ENCODE results near the gene SNAP25.

DNA sequence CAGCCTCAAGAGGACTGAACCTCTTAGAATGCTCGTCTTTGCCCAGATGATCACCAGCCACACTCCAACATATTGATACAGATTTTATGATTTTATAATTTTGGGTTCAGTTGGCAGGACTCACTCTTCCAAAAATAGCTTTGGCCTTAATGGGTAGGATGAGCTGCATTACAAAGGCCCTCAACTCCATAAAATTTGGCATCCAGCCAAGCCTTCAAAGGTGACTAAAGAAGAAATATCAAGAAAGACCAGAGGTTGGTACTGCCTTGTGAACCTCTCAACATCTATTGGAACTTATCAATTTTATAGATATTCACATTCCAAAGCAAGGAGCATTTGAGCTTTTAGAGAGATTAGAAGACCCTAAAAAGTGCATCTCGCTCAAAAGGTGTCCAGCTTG lies 48.4 kb upstream of the SNAP25 start:
- TF ChIP-seq, protein P1, sequence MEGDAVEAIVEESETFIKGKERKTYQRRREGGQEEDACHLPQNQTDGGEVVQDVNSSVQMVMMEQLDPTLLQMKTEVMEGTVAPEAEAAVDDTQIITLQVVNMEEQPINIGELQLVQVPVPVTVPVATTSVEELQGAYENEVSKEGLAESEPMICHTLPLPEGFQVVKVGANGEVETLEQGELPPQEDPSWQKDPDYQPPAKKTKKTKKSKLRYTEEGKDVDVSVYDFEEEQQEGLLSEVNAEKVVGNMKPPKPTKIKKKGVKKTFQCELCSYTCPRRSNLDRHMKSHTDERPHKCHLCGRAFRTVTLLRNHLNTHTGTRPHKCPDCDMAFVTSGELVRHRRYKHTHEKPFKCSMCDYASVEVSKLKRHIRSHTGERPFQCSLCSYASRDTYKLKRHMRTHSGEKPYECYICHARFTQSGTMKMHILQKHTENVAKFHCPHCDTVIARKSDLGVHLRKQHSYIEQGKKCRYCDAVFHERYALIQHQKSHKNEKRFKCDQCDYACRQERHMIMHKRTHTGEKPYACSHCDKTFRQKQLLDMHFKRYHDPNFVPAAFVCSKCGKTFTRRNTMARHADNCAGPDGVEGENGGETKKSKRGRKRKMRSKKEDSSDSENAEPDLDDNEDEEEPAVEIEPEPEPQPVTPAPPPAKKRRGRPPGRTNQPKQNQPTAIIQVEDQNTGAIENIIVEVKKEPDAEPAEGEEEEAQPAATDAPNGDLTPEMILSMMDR (IDR thresholded peaks at IDR 0.05): no peak
- TF ChIP-seq POLR2A (IDR thresholded peaks at IDR 0.05) (no peak), POLR2AphosphoS5 (IDR thresholded peaks at IDR 0.05; ENCODE audit: insufficient read depth in 1 of 2, low read depth in 1 of 2) (no peak)

Data from vagina (tissue), 2 donors.